Measurements from ENCODE around the gene WDR46.

Gene WDR46, protein sequence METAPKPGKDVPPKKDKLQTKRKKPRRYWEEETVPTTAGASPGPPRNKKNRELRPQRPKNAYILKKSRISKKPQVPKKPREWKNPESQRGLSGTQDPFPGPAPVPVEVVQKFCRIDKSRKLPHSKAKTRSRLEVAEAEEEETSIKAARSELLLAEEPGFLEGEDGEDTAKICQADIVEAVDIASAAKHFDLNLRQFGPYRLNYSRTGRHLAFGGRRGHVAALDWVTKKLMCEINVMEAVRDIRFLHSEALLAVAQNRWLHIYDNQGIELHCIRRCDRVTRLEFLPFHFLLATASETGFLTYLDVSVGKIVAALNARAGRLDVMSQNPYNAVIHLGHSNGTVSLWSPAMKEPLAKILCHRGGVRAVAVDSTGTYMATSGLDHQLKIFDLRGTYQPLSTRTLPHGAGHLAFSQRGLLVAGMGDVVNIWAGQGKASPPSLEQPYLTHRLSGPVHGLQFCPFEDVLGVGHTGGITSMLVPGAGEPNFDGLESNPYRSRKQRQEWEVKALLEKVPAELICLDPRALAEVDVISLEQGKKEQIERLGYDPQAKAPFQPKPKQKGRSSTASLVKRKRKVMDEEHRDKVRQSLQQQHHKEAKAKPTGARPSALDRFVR

DNA sequence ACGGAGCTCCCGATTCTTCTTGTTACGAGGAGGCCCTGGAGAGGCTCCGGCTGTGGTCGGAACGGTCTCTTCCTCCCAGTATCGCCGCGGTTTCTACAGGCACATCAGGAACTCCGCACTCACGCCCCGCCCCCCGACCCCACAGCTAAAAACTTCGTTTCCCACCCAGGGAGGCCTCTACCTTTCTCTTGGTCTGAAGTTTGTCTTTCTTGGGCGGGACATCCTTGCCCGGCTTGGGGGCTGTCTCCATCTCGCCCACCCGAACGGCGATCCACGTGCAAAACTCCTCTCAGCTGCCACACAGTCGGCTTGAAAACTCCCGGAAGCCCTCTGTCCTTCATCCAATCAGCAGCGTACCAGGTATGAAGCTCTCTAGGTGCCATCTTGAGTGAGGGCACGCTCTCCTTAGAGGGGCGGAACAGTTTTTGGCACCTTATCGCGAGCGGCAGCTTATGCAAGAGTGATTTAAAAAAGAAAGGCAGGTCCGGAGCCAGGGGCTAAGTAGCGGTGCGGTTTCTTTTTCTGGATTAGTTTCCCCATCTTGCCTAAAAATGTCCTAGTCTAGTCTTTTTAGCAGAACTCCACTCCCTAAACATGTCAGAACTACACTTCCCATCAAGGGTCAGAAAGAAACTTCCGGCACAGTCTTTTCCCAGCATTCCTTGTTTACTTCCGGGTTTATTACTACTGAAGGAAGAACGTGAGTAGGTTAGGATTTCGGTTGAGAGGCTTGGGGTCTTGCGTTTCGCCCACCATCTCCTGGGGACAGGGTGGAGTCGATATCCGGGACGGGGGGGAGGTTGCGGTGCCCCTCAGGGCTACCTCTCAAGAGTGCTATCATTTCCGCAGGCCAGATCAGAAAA lies at the start of gene WDR46, which contains the start of gene PFDN6:
WDR46 (minus strand) TSS at position 319 of the 863 bp plus-strand sequence; CDS start at position 250, 69 bp downstream.
PFDN6 (plus strand) TSS at position 681 of the 863 bp plus-strand sequence. CDS start 256 bp downstream, outside the sequence.
- TF ChIP-seq, protein P1, sequence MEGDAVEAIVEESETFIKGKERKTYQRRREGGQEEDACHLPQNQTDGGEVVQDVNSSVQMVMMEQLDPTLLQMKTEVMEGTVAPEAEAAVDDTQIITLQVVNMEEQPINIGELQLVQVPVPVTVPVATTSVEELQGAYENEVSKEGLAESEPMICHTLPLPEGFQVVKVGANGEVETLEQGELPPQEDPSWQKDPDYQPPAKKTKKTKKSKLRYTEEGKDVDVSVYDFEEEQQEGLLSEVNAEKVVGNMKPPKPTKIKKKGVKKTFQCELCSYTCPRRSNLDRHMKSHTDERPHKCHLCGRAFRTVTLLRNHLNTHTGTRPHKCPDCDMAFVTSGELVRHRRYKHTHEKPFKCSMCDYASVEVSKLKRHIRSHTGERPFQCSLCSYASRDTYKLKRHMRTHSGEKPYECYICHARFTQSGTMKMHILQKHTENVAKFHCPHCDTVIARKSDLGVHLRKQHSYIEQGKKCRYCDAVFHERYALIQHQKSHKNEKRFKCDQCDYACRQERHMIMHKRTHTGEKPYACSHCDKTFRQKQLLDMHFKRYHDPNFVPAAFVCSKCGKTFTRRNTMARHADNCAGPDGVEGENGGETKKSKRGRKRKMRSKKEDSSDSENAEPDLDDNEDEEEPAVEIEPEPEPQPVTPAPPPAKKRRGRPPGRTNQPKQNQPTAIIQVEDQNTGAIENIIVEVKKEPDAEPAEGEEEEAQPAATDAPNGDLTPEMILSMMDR (IDR thresholded peaks at IDR 0.05; ENCODE audit: extremely low read depth, missing control alignments) = no peak
- peak; percentile 92 for DNase-seq (ENCODE audit: low spot score)

DNA sequence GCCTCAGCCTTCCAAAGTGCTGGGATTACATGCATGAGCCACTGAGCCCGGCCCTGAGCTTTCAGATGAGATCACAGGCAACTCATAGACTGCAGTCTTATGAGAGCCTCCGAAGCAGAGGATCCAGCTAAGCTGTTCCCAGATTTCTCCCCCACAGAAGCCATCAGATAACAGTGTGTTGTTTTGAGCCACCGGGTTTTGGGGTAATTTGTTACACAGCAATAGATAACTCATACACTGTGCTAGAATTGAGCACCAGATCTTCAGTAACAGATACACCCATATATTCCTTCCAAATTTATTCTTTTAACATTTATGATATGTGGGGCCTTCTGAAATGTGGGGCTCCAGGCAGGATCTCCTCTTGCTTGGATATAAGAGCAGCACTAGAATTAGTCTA lies 47.5 kb upstream of the WDR46 start:
- TF ChIP-seq, protein P1 (IDR thresholded peaks at IDR 0.05; ENCODE audit: extremely low read depth, missing control alignments) = no peak
- DNase-seq (ENCODE audit: low spot score) = no peak

DNA sequence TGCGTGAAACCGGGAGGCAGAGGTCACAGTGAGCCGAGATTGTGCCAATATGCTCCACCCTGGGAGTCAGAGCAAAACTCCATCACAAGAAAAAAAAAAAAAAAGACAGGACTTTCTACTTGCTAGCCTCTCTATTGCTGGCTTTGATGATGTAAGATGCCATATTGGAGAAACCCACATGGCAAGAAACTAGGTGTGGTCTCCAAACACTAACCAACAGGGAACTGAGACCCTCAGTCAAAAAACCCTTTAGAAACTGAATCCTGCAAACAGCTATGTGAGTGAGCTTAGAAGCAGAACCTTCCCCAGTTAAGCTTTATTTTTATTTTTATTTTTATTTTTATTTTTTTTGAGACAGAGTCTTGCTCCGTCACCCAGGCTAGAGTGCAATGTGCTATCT lies 46.9 kb upstream of the WDR46 start:
- no peak for DNase-seq (ENCODE audit: low spot score)
- TF ChIP-seq, protein P1 (IDR thresholded peaks at IDR 0.05; ENCODE audit: extremely low read depth, missing control alignments) = no peak

DNA sequence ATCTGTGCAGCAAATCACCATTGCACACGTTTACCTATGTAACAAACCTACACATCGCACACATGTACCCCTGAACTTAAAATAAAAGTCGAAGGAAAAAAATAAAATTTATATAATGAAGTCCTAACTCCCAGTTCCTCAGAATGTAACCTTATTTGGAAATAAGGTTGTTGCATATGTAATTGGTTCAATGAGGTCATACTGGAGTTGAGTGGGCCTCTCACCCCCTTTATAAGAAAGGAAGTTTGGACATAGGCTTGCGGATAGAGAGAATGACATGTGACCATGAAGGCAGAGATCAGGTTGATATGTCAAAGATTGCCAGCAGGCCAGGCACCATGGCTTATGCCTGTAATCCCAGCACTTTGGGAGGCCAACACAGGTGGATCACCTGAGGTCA lies 44.6 kb upstream of the WDR46 start:
- DNase-seq (ENCODE audit: low spot score) = no peak
- TF ChIP-seq, protein P1 (IDR thresholded peaks at IDR 0.05; ENCODE audit: extremely low read depth, missing control alignments) = no peak

DNA sequence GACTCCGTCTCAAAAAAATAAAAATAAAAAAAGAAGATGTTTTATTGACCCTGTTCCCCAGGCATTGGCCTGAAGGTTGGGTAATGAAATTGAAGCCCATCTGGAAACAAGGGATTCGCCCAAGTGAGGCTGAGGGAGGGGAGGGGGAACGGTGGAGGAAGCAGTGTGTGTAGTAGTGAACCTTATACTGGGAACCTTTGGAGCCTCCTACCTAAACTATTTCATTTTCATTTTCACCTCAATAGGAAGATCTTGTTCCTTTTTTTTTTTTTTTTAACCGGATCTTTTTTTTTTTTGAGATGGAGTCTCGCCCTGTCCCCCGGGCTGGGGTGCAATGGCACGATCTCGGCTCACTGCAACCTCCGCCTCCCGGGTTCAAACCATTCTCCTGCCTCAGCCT lies 41.7 kb upstream of the WDR46 start:
- no peak for DNase-seq (ENCODE audit: low spot score)
- TF ChIP-seq, protein P1 (IDR thresholded peaks at IDR 0.05; ENCODE audit: extremely low read depth, missing control alignments) = no peak

DNA sequence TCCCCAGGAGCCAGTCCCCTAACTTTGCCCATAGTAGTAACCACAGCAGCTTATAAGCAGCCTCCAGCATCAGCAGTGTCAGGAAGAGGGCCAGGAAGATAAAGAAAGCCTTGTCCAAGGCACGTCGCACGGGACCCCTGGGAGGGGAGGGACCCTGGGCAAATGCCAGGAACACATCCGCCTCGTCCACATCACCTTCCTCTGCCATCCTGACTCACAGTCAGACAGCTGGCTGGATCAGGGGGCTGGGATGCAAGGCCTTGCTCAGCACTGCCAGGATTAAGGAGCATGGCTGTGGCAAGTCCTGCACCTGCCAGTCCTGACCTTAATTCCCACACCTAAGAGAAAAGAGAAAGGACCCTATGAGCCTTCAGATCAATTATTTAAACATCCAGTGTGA lies 40.0 kb upstream of the WDR46 start:
- DNase-seq (ENCODE audit: low spot score) = no peak
- TF ChIP-seq, protein P1 (IDR thresholded peaks at IDR 0.05; ENCODE audit: extremely low read depth, missing control alignments) = no peak
